GM21381 (cell line): ENCODE data around the gene SMIM43.
"Not testable (repeated sequence)": the region's sequence is repeated elsewhere in the genome, so short reads cannot be mapped to it uniquely, and the experiment has no call there.

ENCODE experiments used
- ATAC-seq: cut with Tn5 transposase; IDR thresholded peaks from one replicate; pipeline ENCODE4 v1.9.1; 2021; ENCODE audit warnings: mild to moderate bottlenecking, moderate library complexity; ENCODE audit not compliant: unreplicated experiment

Gene SMIM43

GRCh38 chr4:121784401-121784800 lies 19.4 kb upstream of the SMIM43 start:
- no peak for ATAC-seq

GRCh38 chr4:121783210-121783609 lies 18.2 kb upstream of the SMIM43 start:
- ATAC-seq = no peak

- ATAC-seq = no peak
These were observed 14.1 kb upstream of the SMIM43 start for GRCh38 chr4:121778991-121779628.

GRCh38 chr4:121777625-121778024 lies 12.7 kb upstream of the SMIM43 start:
- no peak for ATAC-seq

- no peak for ATAC-seq
These were observed 11.8 kb upstream of the SMIM43 start for GRCh38 chr4:121776610-121777401.

- ATAC-seq = no peak
These were observed 8.9 kb upstream of the SMIM43 start for GRCh38 chr4:121773883-121774282.

- ATAC-seq = no peak
These were observed 6.9 kb upstream of the SMIM43 start for GRCh38 chr4:121771869-121772268.

GRCh38 chr4:121769341-121769740 lies 4.4 kb upstream of the SMIM43 start:
- ATAC-seq = no peak

- no peak for ATAC-seq
These were observed 2.2 kb upstream of the SMIM43 start for GRCh38 chr4:121767166-121767565.

- no peak for ATAC-seq
These were observed 1.1 kb upstream of the SMIM43 start for GRCh38 chr4:121765971-121766538.

- no peak for ATAC-seq
These were observed 373 bp upstream of the SMIM43 start for GRCh38 chr4:121765368-121765705.

- ATAC-seq = no peak
These were observed 662 bp downstream of the SMIM43 start for GRCh38 chr4:121764303-121764701.

- ATAC-seq = no peak
These were observed 4.8 kb downstream of the SMIM43 start for GRCh38 chr4:121760205-121760604.

- no peak for ATAC-seq
These were observed 5.9 kb downstream of the SMIM43 start for GRCh38 chr4:121758925-121759568.

- not testable (repeated sequence) for ATAC-seq
These were observed 12.8 kb downstream of the SMIM43 start for GRCh38 chr4:121752142-121752541.

GRCh38 chr4:121749225-121749624 lies 15.7 kb downstream of the SMIM43 start:
- no peak for ATAC-seq

GRCh38 chr4:121742794-121743193 lies 22.2 kb downstream of the SMIM43 start:
- ATAC-seq = no peak

- ATAC-seq = no peak
These were observed 23.2 kb downstream of the SMIM43 start for GRCh38 chr4:121741751-121742150.

- no peak for ATAC-seq
These were observed 24.1 kb downstream of the SMIM43 start for GRCh38 chr4:121740796-121741409.

GRCh38 chr4:121739575-121739974 lies 25.4 kb downstream of the SMIM43 start:
- no peak for ATAC-seq

GRCh38 chr4:121738780-121739535 lies 26.0 kb downstream of the SMIM43 start:
- no peak for ATAC-seq
